22Rv1 (cell line): ENCODE measurements around the gene PRSS48.
"Not testable (repeated sequence)": the region's sequence is repeated elsewhere in the genome, so short reads cannot be mapped to it uniquely, and the experiment has no call there.

ENCODE experiments used
- H3K27ac ChIP-seq: fragments of 450-650 bp; 2 replicates; pipeline ENCODE4 v1.5.1; 2017
- ZFX ChIP-seq: fragments of 450-650 bp; IDR thresholded peaks from 2 replicates; pipeline ENCODE4 v1.6.1; 2017; ENCODE audit warnings: antibody characterized with exemption, borderline replicate concordance
- TF ChIP-seq, protein P1 (sequence below): fragments of 450-650 bp; IDR thresholded peaks from 2 replicates; pipeline ENCODE4 v1.5.1; 2017; ENCODE audit warnings: mild to moderate bottlenecking

Gene PRSS48

DNA sequence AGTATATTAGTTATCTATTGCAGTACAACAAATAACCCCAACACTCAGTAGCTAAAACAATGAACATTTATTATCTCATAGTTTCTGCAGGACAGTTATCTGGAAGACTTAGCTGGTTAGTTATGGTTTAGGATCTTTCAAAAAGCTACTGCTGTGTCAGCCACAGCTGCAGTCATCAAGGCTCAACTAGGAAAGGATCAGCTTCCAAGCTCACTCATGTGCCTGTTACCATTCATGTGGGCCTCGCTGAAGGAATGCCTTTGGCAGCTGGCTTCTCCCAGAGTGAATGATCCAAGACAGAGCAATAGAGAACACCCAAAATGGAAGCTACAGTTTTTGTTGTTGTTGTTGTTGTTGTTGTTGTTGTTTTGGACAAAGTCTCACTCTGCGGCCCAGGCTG lies 13.5 kb upstream of the PRSS48 start:
- no peak overlapping the region for H3K27ac ChIP-seq
- TF ChIP-seq ZFX, result no peak
- TF ChIP-seq, protein P1, sequence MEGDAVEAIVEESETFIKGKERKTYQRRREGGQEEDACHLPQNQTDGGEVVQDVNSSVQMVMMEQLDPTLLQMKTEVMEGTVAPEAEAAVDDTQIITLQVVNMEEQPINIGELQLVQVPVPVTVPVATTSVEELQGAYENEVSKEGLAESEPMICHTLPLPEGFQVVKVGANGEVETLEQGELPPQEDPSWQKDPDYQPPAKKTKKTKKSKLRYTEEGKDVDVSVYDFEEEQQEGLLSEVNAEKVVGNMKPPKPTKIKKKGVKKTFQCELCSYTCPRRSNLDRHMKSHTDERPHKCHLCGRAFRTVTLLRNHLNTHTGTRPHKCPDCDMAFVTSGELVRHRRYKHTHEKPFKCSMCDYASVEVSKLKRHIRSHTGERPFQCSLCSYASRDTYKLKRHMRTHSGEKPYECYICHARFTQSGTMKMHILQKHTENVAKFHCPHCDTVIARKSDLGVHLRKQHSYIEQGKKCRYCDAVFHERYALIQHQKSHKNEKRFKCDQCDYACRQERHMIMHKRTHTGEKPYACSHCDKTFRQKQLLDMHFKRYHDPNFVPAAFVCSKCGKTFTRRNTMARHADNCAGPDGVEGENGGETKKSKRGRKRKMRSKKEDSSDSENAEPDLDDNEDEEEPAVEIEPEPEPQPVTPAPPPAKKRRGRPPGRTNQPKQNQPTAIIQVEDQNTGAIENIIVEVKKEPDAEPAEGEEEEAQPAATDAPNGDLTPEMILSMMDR, result no peak

DNA sequence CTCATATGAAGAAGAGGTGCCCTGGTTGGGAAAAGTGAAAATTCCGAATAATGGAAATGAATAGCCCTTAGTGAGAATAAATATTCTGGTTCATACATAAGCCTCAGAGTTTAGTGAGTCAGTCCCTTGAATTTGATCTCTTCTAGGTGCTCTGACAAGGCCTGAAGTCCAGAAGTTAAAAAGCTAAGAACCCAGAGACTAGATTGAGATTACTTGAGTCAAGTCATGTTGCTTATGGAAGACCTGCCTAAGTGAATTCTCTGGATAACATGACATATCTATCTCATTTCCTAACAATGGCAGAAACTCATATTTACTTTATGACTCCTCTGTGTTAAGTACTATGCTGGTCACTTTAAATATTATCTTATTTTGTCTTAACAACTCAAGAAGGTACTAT lies 10.5 kb upstream of the PRSS48 start:
- no peak overlapping the region for H3K27ac ChIP-seq
- TF ChIP-seq, protein P1, result no peak
- no peak for TF ChIP-seq ZFX

DNA sequence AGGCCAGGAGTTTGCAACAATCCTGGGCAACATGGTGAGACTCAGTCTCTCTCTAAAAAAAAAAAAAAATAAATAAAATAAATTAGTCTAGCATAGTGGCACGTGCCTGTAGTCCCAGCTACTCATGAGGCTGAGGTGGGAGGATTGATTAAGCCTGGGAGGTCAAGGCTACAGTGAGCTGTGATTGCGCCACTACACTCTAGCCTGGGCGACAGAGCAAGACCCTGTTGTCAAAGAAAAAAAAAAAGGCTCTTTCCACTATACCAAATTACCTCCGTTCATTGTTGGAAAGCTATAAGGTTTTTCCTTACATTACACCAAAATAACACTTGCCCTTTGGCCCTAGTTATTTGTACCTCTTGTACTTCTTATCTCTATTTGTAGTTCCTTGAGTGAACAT lies 9.9 kb upstream of the PRSS48 start:
- TF ChIP-seq, protein P1, result no peak
- TF ChIP-seq ZFX, result no peak
- no peak overlapping the region for H3K27ac ChIP-seq

DNA sequence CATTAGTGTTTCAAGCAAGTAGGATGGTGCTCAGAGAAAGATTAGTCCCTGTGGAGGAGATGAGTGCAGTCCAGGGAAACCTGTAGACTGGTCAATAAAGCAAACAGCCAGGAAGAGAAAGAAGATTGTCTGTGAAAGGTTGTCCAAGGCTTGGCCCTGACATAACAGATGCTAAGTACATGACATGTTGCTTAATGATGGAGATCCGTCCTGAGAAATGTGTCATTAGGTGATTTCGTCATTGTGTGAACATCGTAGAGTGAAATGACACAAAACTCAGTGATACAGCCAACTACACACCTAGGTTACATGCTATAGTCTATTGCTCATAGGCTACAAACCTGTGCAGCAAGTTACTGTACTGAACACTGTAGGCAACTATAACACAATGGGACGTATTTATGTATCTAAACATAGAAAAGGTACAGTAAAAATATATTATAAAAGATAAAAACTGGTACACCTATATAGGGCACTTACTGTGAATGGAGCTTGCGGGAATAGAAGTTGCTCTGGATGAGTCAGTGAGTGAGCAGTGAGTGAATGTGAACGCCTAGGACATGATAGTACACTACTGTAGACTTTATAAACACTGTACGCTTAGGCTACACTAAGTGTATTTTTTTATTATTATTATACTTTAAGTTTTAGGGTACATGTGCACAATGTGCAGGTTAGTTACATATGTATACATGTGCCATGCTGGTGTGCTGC lies 9.0 kb upstream of the PRSS48 start:
- H3K27ac ChIP-seq, result no peak overlapping the region
- TF ChIP-seq ZFX, result no peak
- TF ChIP-seq, protein P1, result no peak

DNA sequence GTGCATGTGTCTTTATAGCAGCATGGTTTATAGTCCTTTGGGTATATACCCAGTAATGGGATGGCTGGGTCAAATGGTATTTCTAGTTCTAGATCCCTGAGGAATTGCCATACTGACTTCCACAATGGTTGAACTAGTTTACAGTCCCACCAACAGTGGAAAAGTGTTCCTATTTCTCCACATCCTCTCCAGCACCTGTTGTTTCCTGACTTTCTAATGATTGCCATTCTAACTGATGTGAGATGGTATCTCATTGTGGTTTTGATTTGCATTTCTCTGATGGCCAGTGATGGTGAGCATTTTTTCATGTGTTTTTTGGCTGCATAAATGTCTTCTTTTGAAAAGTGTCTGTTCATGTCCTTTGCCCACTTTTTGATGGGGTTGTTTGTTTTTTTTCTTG lies 8.1 kb upstream of the PRSS48 start:
- not testable (repeated sequence) for H3K27ac ChIP-seq

DNA sequence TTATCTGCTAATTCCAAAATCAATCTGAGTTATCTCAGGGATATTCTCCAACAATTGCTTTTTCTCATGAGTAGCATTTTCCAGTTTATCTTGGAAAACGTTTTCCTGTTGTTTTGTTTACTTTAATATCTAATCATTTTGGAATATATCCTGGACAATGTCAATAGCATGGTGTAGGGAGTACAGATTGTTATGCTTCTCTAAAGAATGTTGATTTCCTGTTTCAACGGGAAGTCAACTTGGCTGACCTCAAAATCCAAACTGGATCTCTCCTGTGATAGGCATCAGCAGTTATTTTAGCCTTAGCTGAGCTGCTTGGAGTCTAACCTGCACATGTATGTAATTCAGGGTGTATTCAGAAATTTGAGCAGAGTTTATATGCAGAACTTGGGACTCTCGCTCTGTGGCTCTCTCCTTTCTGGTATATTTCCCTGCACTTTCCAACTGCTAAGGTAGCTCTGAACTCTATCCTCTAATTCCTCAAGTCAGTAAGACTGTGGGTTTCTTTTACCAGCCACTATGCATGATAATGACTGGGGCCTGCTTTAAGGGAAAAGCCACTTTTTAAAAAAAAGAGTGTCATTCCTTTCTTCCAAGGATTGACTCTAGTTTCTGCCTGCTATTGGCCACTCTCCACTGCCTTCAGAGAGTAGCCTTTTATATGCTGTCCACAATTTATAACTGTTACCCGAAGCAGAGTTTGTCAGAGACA lies 7.7 kb downstream of the PRSS48 start:
- no peak overlapping the region for H3K27ac ChIP-seq
- no peak for TF ChIP-seq ZFX
- TF ChIP-seq, protein P1, result no peak

DNA sequence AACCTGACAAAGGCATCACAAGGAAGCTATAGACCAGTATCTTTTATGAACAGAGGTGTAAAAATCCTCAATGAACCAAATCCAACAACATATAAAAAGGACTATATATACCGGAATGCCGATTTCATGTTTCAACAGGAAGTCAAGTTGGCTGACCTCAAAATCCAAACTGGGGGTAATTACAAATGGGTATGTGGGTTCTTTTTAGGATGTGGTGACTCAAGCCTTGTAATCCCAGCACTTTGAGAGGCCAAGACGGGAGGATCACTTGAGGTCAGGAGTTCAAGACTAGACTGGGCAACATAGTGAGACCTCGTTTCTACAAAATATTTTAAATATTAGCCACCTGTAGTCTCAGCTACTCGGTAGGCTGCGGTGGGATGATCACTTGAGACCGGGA lies 10.4 kb downstream of the PRSS48 start:
- TF ChIP-seq, protein P1, result no peak
- no peak for TF ChIP-seq ZFX
- H3K27ac ChIP-seq, result no peak overlapping the region

DNA sequence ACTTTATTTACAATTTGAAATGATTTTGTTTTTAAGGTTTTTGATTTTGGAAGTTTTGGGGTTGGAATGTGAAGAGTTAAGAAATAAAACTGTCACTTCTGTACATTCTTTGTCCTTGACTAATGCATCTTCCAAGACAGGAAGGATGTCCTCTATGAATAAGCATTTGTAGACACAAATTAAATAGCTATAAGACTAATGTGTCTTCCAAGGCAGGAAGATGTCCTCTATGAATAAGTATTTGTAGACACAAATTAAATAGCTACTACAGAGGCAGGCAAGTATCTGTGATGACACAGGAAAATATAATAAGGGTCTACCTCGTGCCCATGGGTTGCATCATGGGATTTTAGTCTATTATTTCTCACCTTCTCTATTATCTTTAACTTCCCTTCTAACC lies 14.5 kb downstream of the PRSS48 start:
- H3K27ac ChIP-seq, result no peak overlapping the region

More for the DNA sequence above, 14.5 kb downstream of the PRSS48 start:
- TF ChIP-seq ZFX, result no peak
- TF ChIP-seq, protein P1, result no peak
